Measurements from ENCODE around the gene MRPS9.

MRPS9 gene

DNA sequence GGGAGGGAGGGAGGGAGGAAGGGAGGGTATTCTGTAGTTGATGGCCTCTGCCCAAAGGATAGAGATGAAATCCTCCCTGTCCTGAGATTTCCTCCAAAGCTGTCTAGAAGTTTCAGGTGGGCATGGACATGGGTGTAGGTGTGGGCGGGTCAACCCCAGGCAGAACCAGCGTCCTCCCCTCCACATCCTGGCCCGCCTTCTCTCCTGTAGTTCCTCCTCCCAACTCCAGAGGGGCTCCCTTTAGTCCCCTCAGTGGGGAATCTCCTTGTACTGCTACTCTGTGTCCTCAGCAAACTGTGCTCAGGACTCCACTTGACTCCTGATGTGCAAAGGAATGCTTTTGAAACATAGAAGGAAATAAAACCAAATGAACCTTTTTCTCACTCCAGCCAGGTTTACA lies 88.1 kb downstream of the MRPS9 start:
- no peak for DNase-seq

DNA sequence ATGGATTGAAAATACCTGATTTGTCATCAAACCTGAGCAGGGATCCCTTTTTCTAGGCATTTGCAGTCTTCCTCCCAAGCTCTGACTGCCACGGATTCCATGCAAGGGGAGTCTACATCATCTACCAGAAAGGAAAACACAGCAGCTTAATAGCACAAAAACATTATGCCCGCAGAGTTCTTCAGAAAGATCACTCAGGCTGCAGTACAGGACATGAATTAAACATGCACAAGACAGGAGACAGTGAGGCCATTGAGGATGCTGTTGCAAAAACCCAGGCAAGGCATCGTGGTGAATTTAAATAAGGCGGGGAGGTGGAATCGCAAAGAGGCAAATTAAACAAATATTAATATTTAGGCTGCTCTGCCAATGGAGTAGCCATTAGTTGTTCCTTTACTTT lies 88.5 kb downstream of the MRPS9 start:
- DNase-seq = no peak

DNA sequence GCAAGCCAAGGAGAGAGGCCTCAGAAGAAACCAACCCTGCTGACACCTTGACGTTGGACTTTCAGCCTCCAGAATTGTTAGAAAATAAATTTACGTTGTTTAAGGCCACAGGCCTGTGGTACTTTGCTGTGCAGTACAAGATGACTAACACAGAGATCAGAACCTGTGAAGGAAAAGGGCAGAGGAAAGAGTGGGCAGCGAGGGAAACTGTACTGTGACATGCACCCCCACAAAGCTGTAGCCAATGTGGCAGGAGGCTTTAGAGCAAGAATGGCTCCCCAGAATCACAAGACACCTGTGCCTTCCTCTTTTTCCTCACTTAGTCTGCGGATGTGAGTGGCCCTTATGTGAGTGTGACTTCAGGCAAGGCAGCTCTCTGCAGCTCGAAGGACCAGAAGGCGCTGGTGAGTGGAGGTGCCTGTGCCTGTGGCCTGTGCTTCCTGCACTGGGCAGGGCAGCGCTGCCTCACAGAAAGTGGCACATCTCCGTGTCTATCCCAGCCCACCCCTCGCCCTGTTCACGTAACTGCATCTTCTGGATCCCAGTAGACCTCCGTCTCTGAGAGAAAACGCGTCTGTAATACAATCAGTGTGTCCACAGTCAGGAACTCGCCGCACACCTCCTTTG lies 89.5 kb downstream of the MRPS9 start:
- no peak for DNase-seq

DNA sequence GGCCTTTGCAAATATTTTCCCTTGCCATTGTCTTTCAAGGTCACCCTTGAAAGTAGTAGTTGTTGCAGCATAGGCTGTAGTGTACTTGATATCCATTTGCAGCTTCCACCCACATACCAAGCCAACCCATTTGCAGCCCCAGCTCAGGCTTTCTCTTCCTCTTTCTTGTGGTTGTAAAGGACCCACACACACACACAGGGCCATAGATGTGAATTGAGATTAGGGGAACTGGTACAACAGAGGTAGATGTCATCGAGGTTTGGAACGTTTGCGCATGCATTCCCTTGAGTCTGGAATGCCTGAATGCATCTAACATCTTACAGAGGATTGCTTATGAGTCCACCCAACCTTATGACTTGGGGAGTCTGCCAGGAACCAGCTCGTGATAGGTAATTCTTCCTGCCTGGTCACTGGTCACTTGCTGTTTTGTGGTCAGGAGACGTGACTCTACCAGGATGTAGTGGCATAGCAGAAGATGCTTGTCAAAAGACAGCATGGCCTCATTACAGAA lies 91.9 kb downstream of the MRPS9 start:
- no peak for DNase-seq

DNA sequence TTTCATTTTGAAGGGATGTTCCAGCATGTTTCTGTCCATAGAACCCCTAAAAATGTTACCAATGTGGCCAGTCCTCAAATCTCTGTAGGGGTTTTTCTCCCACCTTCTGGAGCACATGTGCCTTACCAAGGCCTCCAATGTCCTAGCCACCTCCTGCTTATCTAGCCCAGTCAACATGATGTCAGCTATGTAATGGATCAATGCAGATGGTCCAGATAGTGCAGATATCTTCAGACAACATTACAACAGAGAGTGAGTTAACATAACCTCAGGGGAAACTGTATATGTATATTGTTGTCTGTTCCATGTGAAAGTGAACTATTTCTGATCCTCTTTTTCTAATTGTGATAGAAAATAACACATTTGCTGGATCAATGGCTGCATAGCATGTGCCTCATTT lies 92.7 kb downstream of the MRPS9 start:
- DNase-seq = no peak

DNA sequence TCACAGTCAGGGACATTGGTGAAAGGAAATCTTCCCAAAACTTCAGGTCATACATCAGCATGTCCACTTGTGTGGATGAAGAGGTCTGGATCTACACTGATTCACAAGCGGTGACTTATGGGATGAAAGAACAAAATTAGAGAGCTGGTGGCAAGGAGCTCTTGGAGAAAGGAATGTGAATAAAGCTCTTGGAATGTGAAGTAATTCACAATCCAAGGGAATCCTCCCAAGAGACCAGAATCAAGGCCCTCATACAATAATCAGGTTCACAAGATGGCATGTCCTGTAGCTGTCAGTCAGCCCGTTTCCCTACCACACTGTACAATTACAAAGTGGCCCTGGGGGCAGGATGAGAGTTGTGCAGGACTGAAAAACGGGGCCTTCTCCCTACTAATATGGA lies 96.2 kb downstream of the MRPS9 start:
- no peak for DNase-seq

DNA sequence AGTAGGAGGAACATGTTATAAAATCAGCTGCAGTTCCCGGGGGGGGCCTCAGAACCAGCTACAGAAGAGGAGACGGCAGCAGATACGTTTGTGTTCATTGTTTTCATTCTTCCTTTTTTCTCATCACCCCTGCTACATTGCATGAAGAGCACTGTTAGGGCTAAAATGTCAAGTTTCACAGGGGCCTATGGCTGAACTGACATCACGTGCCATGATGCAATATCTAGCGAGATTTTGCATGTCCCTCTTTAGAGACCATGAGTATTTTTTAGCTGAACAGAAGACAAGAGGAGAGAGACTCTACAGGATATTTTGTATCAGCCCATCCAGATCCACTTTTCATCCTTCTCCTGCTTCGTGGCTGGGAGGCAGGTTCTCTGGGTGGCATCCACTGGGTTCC lies 97.6 kb downstream of the MRPS9 start:
- no peak for DNase-seq

DNA sequence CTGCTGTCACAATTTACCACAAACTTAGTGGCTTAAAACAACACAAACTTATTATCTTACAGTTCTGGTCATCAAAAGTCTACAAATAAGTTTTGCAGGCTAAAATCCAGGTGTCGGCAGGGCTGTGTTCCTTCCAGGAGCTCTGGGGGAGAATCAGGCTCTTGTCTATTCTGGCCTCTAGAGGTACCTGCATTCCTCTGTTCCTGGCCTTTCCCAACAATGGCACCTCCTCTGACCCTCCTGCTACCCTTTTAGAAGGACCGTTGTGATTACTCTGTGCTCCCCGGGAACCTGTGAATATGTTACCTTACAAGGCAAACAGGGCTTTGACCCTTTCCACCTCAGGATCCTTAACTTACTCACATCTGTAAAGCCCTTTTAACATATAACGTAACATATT lies 98.5 kb downstream of the MRPS9 start:
- DNase-seq = no peak

DNA sequence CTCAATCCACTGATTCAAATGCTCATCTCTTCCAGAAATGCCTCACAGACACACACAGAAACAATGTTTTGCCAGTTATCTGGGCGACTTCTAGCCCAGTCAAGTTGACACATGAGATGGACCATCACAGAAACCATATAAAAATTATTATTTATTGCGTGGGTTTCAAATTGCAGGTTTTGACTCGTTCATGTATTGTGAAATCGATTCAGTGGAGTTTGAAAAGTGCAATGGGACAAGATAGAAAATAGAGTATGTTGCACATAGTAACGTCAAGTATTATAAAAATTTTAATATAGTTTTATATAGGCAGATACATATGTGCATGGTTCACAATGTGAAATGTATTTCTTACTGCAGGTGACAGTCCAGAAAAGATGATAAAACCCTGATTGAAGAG lies 100.8 kb downstream of the MRPS9 start:
- DNase-seq = no peak

DNA sequence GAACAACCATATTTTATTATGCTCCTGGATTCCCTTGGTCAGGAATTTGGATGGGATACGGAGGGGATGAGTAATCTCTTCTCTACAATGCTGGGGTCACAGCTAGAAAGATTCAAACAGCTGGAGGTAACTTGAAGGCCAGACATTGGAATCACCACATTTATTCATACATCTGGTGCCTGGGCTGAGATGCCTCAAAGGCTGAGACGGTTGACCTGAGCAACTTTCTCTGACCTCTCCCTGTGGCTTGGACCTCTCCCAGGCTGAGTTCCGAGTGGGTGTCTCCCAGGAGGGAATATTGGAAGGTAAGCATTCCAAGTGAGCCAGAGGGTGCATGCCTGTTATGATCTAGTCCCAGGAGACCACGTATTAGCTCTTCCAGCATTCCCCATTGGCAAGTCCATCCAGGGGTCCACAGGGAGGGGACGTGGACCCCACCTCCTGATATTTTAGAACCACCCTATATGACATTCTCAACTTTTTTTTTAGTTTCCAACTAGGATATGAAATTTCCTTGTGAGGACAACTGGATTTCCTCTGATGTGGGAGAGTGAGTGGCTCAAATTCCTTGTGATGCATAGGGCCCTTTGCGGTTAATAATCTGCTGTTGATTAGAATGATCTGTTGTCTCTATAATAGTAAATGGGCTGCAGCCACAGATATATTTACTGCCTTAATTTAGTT lies 101.8 kb downstream of the MRPS9 start:
- no peak for DNase-seq

DNA sequence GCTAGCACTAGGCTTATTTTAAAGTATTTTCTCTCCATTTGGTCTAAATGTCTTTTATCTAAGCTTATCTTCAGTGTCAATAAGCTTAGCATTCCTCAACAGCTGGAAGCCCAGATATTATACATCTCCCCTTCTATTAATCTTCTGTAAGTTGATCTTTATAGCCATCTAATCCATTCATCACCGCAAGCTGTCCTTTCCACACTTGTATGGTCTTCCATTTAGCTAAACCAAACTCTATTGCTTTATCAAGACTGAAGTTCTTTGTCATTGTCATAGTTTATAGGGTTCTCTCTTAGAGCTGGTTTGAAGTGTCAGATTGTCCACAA lies 102.3 kb downstream of the MRPS9 start:
- DNase-seq = no peak

DNA sequence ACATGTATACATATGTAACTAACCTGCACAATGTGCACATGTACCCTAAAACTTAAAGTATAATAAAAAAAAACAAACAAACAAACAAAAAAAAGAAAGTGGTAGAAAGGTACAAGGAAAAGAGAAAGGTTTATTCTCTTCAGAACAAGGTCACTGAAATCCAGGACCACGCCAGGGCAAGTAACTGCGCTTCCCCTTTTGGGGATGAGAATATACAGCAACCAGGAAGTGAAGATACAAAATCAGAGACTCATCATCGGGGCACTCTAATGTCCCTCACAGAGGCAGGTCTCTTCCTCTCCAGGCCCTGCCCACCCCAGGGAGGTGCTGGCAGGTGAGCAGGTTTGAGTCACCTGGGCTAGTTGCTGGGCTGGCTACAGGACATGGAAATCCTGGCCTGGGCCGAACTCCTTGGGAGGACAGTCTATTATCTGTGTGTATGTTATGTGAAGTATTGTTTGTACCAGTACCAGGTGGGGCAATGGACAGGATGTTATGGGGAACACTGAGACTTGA lies 103.3 kb downstream of the MRPS9 start:
- DNase-seq = no peak

DNA sequence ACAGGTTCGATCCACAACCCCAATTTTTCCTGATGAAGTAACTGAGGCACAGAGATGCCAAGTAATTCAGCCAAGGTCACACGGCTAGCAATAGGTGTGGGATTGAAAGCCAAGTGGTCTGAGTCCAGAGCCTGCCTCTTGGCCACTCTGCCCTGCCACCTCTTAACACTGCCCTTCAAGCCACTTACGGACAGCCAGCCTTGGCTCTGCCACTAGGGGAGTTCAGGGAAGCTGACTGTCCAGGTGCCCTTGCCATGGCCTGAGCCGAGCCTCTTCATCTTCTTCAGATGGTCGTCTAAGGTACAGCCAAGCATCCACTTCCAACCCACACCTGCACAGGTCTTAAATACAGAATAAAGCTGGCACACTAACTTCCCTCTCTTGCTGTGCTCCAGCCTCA lies 104.4 kb downstream of the MRPS9 start:
- no peak for DNase-seq

DNA sequence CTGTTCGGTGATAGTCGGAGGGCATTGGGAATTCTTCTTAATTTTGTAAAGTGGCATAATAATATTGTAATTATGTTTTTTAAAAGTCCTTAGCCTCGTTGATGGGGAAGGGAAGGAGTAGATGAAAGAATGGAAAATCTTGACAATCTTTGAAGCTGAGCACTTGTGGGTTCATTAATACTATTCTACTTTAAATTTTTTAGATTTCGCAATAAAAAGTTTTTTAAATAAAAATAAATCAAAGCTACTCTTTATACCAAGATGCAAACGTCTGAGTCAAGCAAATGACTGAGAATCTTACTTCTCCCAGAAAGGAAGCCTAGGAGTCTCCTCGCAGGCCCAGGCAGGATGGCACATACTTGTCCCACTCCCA lies 105.2 kb downstream of the MRPS9 start:
- DNase-seq = no peak

DNA sequence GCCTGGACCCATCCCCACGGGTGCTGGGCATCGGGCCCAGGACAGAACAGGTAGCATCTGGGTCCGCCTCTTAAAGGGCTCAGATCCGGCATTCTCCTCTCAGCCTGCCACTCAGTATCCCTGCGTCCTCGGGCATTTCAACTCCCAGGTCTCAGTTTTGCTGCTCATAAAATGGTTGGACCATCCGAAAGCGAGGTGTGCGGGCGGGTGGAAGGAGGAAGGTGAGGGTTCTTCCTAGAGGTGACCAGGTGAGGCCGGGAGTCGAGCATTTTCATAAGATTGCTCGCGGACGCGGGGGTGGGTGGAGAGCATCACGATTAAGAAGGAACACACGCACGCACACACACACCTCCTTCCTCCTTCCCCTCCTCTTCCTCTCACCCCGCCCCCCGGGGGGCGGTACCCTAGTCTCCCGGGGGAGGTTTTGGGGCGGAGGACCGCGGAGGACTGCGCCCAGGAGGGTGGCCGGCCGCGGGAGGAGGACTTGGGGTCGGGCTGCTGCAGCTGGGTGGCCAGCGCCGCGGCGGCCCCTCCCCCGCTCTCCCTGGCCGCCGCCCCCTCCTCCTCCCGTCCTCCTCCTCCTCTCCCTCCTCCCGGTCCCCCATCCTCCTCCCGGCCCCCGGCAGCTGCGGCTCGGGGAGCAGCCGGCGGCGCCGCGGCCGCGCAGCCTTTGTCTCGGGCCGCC lies 105.7 kb downstream of the MRPS9 start:
- DNase-seq = no peak

DNA sequence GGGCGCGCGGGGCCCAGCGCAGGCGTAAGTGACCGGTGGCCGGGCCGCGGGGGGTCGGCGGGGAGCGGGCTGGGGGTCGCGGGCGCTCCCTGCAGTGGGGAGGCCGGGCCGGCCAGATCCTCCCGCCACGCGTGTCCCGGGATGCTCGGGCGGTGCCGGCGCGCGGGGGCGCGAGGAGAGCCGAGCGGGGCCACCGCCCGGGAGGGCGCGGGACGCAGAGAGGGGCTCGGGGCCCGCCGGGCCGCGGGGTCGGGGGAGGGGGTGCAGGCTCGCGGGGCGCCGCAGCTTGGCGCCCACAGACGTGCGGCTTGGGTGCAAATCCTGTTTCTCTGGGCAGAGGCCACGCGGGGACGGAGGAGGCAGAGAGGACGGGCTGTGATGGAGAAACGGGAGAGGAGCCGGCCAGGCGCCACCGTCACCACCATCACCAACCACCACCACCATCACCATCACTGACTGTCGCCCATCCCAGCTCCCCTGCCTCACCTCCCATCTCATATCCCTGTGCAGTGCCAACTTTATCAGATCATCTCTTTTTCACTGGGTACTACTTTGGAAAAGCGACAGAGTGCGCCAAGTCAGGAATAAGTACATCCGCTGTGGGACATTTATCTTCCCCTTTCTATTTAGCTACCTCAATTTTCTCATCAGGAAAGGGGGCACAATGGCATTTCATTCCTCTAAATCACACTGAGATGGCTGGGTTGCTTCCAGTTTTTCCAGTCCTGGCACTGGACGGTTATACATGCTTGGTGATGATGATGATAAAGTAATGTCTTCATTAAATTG lies 106.5 kb downstream of the MRPS9 start:
- DNase-seq = no peak

DNA sequence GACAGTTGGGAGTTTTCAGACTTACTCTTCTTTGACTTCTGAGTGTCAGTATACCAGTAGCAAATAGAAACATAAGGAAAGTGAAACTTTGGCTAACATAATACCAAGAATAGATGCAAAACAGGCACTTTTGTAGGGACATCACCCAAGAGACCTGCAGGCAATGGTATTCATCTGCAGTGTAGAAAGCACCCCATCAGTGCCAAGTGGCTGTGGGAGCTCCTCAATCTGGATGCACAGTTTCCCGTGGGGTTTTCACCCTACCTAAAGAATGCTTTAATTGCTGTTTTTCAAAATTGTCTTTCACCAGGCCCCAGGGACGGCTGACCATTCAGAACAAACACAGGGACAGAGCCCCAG lies 107.1 kb downstream of the MRPS9 start:
- DNase-seq = no peak

DNA sequence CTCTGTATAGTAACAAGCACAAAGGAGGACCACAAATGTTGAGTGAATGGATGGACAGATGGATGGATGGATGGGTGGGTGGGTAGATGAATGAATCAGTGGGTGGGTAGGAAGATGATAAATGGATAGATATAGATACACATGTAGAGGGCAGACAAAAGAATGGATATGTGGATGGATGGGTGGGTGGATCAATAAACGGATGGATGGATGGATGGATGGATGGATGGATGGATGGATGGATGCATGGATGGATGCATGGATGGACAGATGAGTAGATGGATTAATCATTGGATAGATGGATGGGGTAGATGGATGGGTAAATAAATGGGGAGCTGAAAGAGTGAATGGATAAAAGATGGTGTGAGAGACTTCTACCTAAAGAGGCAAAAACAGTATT lies 111.4 kb downstream of the MRPS9 start:
- no peak for DNase-seq
